Measurements from ENCODE around the gene PEAK1. TPM values are rescaled to one million over a fixed set of nuclear protein-coding genes. Genes with fewer than 3 reads are reported as not detected.

PEAK1 gene
- total and polyA plus RNA-seq, 9 of the 15 experiments (the other 6 are each of a cell fraction or from before 2014, with no cell fraction given): 0.99 to 22.4 (median 10.8) TPM

DNA sequence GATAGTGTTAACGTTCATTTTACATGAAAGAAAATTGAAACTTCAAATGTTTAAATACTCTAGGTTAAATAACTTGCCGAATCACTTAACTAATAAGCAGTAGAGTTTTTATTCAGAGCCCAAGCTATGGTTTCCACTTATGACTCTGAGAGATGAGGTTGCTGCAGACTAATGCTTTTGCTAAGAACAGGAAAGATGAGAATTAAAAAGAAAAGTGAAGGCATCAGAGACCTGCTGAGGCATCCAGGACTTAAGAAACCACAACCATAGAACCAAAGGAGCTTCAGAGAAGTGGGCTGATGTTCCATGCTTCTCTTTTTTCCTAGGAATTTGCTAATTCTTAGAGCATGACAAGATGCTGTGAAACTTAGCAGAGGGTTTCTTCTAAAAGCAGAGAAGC, 10.3 kb upstream of the PEAK1 start (continued):
- TF ChIP-seq, protein P1, sequence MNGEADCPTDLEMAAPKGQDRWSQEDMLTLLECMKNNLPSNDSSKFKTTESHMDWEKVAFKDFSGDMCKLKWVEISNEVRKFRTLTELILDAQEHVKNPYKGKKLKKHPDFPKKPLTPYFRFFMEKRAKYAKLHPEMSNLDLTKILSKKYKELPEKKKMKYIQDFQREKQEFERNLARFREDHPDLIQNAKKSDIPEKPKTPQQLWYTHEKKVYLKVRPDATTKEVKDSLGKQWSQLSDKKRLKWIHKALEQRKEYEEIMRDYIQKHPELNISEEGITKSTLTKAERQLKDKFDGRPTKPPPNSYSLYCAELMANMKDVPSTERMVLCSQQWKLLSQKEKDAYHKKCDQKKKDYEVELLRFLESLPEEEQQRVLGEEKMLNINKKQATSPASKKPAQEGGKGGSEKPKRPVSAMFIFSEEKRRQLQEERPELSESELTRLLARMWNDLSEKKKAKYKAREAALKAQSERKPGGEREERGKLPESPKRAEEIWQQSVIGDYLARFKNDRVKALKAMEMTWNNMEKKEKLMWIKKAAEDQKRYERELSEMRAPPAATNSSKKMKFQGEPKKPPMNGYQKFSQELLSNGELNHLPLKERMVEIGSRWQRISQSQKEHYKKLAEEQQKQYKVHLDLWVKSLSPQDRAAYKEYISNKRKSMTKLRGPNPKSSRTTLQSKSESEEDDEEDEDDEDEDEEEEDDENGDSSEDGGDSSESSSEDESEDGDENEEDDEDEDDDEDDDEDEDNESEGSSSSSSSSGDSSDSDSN (IDR thresholded peaks at IDR 0.05; ENCODE audit: borderline replicate concordance in 1 of 2, low read depth in 2 of 2, low read length in 2 of 2): no peak
- TF ChIP-seq ZNF586 (CRISPR knock-in tag; conservative IDR thresholded peaks at IDR 0.05) (no peak), ELF2 (CRISPR knock-in tag; IDR thresholded peaks at IDR 0.05) (no peak), ZNF764 (CRISPR knock-in tag; IDR thresholded peaks at IDR 0.05; ENCODE audit: low read depth) (no peak), MTA2 (IDR thresholded peaks at IDR 0.05; ENCODE audit: low read depth) (no peak), POLR2H (tag; IDR thresholded peaks at IDR 0.05; ENCODE audit: low read depth) (no peak)
- TF ChIP-seq, protein P2, sequence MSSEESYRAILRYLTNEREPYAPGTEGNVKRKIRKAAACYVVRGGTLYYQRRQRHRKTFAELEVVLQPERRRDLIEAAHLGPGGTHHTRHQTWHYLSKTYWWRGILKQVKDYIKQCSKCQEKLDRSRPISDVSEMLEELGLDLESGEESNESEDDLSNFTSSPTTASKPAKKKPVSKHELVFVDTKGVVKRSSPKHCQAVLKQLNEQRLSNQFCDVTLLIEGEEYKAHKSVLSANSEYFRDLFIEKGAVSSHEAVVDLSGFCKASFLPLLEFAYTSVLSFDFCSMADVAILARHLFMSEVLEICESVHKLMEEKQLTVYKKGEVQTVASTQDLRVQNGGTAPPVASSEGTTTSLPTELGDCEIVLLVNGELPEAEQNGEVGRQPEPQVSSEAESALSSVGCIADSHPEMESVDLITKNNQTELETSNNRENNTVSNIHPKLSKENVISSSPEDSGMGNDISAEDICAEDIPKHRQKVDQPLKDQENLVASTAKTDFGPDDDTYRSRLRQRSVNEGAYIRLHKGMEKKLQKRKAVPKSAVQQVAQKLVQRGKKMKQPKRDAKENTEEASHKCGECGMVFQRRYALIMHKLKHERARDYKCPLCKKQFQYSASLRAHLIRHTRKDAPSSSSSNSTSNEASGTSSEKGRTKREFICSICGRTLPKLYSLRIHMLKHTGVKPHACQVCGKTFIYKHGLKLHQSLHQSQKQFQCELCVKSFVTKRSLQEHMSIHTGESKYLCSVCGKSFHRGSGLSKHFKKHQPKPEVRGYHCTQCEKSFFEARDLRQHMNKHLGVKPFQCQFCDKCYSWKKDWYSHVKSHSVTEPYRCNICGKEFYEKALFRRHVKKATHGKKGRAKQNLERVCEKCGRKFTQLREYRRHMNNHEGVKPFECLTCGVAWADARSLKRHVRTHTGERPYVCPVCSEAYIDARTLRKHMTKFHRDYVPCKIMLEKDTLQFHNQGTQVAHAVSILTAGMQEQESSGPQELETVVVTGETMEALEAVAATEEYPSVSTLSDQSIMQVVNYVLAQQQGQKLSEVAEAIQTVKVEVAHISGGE (CRISPR knock-in tag; IDR thresholded peaks at IDR 0.05): no peak

Data from K562 (cell line).